ENCODE measurements around the gene VAV1. TPM values are rescaled to one million over a fixed set of nuclear protein-coding genes. Genes with fewer than 3 reads are reported as not detected.
A peak's percentile ranks its signal among the peaks of the same experiment; 100 is the strongest.

Gene VAV1
- total and polyA plus RNA-seq, 2 of the 13 experiments (the other 11 are each of a cell fraction or from before 2014, with no cell fraction given) = not detected

GRCh38 chr19:6753178-6754031, 19.1 kb upstream of the VAV1 start (continued):
- TF ChIP-seq ZNF205 (CRISPR knock-in tag; IDR thresholded peaks at IDR 0.05) (peak; percentile 56; the same call in 1 of the 2 replicates), ZC3H13 (CRISPR knock-in tag; IDR thresholded peaks at IDR 0.05) (peak; percentile 87; the same call in 1 of the 2 replicates), BHLHE40 (IDR thresholded peaks at IDR 0.05; ENCODE audit: low read length) (peak; percentile 78; the same call in 1 of the 2 replicates), HDAC2 (CRISPR knock-in tag; IDR thresholded peaks at IDR 0.05) (peak; percentile 65), SNAPC5 (CRISPR knock-in tag; IDR thresholded peaks at IDR 0.05; ENCODE audit: borderline replicate concordance) (no peak), NPAS2 (CRISPR knock-in tag; IDR thresholded peaks at IDR 0.05; ENCODE audit: borderline replicate concordance) (no peak), KLF11 (CRISPR knock-in tag; IDR thresholded peaks at IDR 0.05) (0 out of 2 replicates have a peak, but pooled peaks have one; percentile 49), PRDM15 (CRISPR knock-in tag; IDR thresholded peaks at IDR 0.05) (no peak), CTCF (CRISPR knock-in tag; IDR thresholded peaks at IDR 0.05) (peak; percentile 96), ARID4A (CRISPR knock-in tag; IDR thresholded peaks at IDR 0.05; ENCODE audit: borderline replicate concordance) (peak; percentile 84), PREB (CRISPR knock-in tag; IDR thresholded peaks at IDR 0.05) (no peak), SIN3A (IDR thresholded peaks at IDR 0.05; ENCODE audit: borderline replicate concordance, low read depth, low read length) (peak; percentile 70; the same call in 1 of the 2 replicates), ZNF460 (CRISPR knock-in tag; IDR thresholded peaks at IDR 0.05; ENCODE audit: borderline replicate concordance) (no peak; the same call in 1 of the 2 replicates), HIC2 (CRISPR knock-in tag; IDR thresholded peaks at IDR 0.05; ENCODE audit: low read depth) (0 out of 2 replicates have a peak, but pooled peaks have one; percentile 29)
